KOPT-K1 (cell line): ENCODE measurements around the gene GUK1.

Source experiments
- H3K27ac ChIP-seq: fragments of 200-600 bp; sonication (generic); 2 replicates; pipeline ENCODE4 v1.5.1; 2016; ENCODE audit warnings: antibody characterized with exemption, mild to moderate bottlenecking, low read depth, low read length; ENCODE audit not compliant: poor library complexity, severe bottlenecking
- H3K36me3 ChIP-seq: fragments of 200-600 bp; sonication (generic); 2 replicates; pipeline ENCODE4 v1.5.1; 2017; ENCODE audit warnings: antibody characterized with exemption, mild to moderate bottlenecking, low read length, moderate library complexity; ENCODE audit not compliant: insufficient read depth
- H3K9me3 ChIP-seq: fragments of 200-600 bp; sonication (generic); 2 replicates; pipeline ENCODE4 v1.5.1; 2017; ENCODE audit warnings: antibody characterized with exemption, low read length, mild to moderate bottlenecking; ENCODE audit not compliant: insufficient read depth, poor library complexity, severe bottlenecking

GUK1 gene

DNA sequence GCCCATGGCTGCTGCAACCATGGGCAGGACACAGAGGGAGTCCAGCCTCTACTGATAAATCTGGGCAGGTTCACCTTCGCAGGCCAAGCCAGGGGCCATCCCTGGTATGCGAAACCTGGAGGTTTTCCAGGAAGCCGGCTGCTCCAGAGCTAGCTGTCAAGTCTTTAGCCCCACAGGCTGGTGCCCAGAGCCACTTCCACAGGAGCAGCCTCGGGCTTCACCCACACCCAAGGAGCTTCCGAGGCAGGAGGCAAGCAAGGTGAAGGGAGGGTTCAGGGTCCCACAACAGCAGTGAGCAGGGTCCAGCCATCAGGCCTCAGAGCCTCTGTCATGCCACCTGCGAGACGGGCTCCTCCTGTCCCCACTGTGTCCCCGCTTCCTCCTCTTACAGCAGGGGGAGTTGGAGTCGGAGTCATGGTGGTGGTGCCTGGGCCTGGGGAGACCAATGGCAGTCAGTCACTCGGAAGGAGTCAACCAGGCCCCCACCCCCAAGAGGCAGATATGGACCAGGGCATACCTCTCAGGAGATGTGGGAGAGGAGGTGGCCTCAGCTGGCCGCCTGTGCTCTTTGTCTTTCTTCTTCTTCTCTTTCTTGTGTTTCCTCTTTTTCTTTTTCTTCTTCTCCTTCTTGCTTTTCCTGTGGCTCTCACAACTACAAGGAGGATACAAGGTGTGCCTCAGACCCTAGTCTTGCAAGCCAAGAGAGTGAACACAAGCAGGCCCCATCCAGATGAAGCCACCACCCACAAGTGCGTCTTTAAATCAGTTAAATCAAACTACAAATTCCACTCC is 39.1 kb upstream of the GUK1 start:
- Histone ChIP-seq H3K9me3 (no peaks in the 10 kb centered on the region), H3K27ac (no peak overlapping the region), H3K36me3 (peaks cover 61% of the 10 kb centered on the region)

DNA sequence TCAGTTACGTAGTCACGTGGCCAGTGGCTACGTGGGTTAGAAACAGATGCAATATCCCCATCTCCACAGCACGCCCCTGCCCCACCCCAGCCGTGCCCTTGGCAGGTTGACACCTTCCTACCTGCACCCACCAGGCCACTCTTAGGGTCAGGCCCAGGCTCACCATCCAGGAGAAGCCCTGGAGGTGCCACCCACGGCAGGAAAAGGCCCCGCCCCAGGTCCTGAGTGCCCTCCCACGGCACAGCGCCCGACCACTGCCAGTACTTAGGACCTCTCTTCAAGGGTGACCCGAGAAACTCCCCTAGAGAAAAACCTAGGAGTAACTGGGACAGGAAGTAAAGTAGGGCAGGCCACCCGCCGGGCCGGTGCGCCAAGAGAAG is 38.5 kb upstream of the GUK1 start:
- no peaks in the 10 kb centered on the region for H3K9me3 ChIP-seq
- peak overlapping the region; percentile 76 for H3K27ac ChIP-seq
- peaks cover 61% of the 10 kb centered on the region for H3K36me3 ChIP-seq

DNA sequence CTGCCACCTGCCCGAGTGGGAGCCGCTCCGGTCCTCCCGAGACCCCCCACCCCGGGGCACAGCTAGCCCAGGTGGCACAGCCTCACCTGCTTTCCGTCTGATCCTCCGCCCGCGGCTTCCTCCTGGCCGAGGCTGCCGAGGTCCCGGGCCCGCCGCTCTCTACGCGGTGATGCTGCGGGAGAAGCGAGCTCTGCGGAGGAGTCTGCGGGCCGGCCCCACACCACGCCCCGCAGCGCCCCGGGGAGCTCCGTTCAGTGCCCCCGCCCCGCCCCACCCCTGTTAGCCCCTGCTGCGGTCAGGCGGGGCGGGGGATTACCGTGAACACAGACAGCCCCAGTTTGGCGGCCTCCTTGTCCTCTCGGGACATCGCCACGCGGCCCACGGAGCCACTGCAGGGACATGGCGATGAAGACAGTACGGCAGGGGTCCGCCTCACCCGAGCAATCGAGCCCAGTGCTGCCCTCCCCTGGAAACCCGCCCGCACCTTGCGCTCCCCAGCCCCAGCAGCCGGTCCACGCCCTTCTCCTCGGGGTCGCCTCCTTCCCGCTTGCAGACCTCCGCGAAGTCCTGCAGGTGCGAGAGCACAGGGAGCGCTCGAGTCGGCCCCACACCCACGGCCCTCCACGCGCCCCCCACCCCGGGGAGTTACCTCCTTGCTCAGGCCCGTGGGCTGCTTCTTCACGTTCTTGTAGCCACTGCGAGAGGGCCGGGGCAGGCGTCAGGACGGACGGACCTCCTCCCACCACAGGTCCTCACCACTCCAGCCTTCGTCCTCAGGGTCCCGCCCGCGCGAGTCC is 37.9 kb upstream of the GUK1 start:
- peaks cover 60% of the 10 kb centered on the region for H3K36me3 ChIP-seq
- peak overlapping the region; percentile 76 for H3K27ac ChIP-seq
- no peaks in the 10 kb centered on the region for H3K9me3 ChIP-seq

DNA sequence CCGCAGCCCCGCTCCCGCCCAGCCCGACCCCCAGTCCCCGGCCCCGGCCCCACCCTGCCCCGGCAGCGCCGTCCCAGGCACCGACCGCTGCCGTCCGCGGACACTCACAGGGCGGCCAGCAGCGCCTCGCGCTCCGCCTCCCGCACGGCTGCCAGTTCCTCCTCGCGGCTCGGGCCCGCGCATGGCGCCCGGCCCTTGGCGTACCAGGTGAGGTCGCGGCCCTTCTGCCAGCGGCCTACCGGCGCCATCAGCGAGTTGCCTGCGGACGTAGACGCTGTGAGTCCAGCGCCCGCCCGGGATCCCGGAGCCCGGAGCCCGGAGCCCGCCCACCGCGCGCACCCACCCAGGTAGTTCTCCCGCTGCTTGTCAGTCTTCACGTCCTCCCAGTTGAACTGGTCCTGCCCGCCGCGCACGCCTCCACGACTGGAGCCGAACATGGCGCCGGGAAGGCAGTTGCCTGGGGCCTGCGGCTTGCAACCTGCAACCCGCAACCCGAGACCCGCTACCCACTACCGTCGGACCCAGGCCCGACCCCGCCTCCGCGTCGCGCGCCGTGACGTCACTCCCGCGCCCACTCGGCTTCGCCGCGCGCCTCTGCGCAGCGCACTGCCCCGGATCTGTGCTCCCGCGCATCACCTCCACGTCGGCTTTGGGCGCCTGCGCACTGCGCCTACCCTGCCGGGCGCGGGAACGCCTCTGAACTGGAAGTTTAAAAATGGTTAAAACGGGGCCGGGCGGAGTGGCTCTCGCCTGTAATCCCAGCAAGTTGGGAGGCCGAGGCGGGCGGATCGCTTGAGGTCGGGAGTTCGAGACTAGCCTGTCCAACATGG is 37.1 kb upstream of the GUK1 start, which contains the start of gene C1orf35:
Gene C1orf35, minus strand, starts transcription at position 535 of the 830 bp plus-strand sequence. Its CDS starts 98 bp downstream, at position 437.
- Histone ChIP-seq H3K9me3 (no peaks in the 10 kb centered on the region), H3K36me3 (peaks cover 58% of the 10 kb centered on the region), H3K27ac (peak within 1 kb of the TSS; percentile 76)

DNA sequence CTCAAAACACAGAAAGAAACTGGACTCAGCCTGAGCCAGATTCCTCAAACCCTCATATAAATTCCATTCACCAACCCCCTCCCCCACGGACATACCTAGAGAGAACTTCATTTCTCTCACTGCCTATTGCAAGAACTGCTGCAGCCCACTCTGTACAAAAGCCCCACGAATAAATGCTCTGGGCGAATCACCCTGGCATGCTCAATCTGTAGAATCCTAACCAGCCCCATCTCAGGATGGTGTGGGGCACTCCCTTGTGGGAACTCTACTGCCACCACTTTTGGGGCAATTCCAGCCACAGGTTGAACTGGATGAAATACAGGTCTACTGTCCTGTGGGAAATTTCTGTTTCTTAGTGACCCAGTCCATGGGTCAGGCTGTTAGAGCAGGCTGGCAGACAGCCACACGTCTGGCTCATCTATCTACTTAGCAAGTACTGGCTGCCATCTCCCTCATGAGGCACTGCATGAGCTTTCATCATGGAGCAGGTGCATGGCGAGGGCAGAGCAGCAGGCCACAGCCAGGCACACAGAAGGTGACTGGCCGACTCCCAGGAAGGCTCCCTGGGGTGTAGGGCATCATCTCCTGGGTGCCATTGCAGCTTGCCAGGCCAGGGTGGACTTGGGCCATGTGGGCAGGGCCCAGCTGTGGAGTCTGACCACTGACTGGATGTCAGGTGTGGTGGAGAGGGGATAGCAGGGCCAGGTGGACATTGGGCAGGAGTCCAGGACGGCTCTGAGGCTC is 35.4 kb upstream of the GUK1 start:
- H3K9me3 ChIP-seq, result no peaks in the 10 kb centered on the region
- peaks cover 42% of the 10 kb centered on the region for H3K36me3 ChIP-seq
- H3K27ac ChIP-seq, result no peak overlapping the region

DNA sequence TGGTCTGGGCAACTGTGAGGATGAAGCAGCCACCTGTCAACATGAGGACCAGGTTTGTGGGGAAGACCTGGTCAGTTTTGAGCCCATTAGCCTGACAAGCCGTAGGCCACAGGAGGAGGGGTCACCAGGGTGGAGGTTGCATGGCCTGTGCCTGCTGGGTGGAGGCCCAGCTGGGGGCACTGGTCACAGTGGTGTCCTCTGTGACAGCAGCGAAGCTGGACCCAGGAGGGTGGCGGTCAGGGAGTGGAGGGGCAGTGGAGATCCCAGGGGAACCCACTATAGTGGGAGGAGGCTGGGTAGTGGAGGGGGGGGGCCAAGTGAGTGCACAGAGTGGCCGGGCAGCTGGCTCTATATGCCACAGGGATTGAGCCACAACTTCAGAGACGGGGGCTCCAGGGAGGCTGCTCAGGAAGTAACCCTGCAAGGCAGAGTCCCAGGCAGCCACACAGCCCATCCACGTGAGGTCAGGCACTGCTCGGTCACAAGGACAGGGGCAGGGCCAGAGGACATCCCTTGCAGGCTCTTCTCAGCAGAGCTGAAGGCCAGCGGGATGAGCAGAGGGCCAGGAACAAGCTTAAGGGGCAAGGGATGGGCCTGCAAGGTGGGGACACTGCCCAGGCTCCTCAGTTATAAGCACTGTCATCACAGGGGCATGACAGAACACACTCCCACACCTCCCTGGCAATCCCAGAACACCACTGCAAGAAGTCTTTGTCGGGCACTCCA is 34.6 kb upstream of the GUK1 start:
- Histone ChIP-seq H3K27ac (no peak overlapping the region), H3K9me3 (no peaks in the 10 kb centered on the region)

DNA sequence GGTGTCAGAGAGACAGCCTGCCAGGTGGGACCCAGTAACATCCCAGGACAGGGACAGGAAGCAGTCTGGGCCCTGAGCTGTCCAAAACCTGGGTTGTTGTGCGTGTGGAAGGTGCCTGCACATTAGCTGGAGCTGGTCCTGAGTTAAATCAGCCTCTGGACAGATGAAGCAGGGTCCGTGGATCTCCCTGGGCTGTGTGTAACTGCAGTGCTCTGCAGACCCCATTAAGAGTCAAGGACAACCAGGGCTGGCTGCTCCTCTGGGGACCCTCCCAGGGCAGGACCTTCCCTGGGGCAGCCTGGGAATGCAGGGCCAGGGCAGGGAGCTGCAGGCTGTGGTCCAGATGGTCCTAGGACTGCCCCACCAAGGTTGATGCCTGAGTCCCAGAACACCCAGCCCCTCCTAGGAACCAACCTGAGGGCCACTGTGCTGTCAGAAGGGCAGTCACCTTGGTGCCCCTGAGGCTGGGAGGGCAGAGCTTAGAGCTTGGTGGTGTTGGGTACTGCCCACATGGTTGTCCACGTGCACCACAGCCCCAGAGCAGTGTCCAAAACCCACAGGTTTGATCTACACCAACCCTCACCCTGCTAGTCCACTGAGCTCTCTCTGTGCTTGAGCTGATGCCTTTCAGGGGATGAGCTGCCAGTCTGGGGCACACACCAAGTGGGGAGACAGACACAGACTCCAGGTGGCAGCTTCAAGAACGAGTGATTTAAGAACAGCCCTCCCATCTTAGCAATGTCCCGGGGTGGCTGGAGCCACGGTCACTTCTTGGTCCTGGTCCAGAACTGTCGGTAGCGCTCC is 33.9 kb upstream of the GUK1 start:
- Histone ChIP-seq H3K36me3 (peaks cover 27% of the 10 kb centered on the region), H3K9me3 (no peaks in the 10 kb centered on the region), H3K27ac (no peak overlapping the region)

More for the DNA sequence above, 34.6 kb upstream of the GUK1 start:
- H3K36me3 ChIP-seq, result peaks cover 34% of the 10 kb centered on the region

DNA sequence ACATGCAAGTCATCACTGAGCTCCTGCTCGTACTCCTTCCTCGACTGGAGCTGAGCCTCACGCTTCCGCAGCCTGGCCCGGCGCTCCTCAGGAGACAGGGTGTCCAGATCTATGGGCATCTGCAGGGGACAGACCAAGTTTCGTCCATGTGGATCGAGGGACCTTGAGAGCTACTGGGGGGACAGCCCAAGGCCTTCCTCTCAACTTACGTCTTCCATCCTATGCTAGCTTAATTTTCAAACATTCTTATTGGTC is 33.4 kb upstream of the GUK1 start:
- Histone ChIP-seq H3K9me3 (no peaks in the 10 kb centered on the region), H3K36me3 (peaks cover 23% of the 10 kb centered on the region), H3K27ac (no peak overlapping the region)

DNA sequence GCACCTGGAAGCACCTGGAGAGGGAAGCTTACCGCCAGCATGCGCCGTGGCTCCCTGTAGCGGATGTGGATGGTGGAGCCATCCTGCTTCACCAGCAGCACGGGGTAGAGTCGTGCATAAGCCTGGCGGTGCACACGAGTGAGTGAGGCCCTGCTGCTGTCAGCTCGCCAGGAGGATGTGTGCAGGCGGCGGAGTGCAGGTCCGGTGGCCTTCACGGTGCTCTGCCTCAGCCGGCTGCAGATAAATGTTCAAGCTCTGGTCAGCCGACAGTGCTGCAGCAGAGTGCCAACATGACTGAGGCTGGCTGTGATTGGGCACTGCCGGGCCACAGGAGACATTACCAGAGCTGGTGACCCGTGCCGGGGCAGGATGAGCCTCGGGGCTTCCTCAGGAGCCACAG is 32.4 kb upstream of the GUK1 start:
- Histone ChIP-seq H3K36me3 (peaks cover 23% of the 10 kb centered on the region), H3K27ac (no peak overlapping the region), H3K9me3 (no peaks in the 10 kb centered on the region)

DNA sequence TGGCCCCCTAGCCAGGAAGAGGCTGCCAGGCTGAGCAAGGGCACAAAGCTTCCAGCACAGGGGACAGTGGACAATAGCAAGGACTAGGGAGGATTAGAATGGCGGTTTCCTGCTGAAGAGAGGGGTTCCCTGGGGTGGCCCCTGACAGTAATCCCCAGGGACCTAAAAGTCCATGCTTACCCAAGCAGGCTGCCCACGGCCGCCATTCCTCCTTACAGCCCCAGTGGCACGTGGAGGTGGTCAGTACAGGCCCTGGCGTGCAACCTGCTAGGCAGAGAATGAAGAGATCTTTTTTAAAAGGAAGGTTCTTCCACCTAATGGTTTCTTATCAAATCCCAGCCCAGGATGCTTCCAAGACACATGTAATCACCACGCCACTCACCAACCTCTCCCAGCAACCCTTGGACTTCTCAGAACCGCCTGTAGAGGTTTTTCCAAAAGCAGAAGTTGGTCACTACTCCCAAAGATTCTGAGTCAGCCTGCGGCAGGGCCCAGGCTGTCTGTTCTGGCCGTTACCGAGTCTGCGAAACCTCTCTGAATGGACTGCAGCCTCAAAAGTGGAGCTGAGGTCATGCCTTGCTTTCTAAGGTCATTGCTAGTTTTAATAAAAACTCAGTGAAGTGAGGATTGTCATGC is 31.9 kb upstream of the GUK1 start:
- Histone ChIP-seq H3K27ac (peak overlapping the region; percentile 69), H3K9me3 (no peaks in the 10 kb centered on the region), H3K36me3 (peaks cover 23% of the 10 kb centered on the region)

DNA sequence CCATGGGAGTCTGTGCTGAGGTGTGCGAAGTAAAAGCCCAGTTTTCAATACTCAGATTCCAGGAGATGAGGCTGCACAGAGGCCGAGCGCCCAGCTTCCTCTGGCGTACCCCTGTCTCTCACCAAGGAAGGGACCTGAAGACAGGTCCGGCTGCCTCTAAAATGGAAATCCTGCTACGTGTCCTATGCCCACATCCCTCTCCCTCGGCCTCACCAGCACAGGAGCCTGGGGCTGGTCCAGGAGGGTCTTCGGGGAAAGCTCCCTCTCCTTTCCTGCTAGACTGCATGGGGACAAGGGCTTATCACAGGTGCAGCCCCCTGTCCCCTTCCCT is 31.4 kb upstream of the GUK1 start:
- Histone ChIP-seq H3K27ac (peak overlapping the region; percentile 69), H3K9me3 (no peaks in the 10 kb centered on the region)

DNA sequence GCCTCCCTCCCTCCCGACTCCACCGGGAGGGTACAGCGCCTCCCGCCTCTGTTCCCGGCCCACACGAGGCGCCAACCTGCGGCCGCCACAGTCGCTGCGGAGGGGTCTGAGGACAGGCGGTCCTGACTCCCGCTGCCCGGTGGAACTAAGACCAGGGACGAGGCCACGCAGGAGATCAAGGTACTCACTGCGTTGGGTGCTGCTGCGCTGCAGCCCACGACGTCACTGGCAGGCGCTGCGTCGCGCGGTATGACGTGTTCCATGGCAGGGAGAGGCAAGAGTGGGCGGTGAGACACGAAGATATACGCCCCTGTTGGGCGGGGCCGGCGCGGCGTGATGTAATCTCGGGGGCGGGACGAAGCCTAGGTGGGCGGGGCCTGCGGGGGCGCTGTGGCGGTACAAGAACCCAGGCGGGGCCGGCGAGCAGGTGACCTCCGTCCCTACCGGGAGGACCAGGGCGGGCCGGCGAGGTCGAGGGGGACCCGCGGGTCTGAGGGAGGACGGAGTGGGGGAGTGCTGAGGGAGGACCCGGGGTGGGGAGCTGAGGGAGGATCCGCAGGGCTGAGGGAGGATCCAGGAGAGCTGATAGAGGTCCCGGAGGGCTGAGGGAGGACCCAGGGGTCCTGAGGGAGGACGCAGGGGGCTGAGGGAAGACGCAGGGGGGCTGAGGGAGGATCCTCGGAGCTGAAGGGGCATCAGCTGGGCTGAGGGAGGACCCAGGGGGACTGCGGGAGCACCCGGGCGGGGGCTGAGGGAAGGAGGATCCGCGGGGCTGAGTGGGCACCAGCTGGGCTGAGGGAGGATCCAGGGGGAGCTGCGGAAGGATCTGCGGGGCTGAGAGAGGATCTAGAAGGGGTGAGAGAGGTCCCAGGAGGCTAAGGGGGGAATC is 30.8 kb upstream of the GUK1 start, which contains the start of gene MRPL55:
Gene MRPL55, minus strand, starts transcription at position 227 of the 889 bp plus-strand sequence. CDS start 1,039 bp downstream, outside the sequence.
- Histone ChIP-seq H3K9me3 (no peaks in the 10 kb centered on the region), H3K27ac (peak within 1 kb of the TSS; percentile 69), H3K36me3 (peaks cover 23% of the 10 kb centered on the region)

More for the DNA sequence above, 31.4 kb upstream of the GUK1 start:
- H3K36me3 ChIP-seq, result peaks cover 23% of the 10 kb centered on the region
